ENCODE data around the gene HNRNPM.
"Not testable (repeated sequence)": the region's sequence is repeated elsewhere in the genome, so short reads cannot be mapped to it uniquely, and the experiment has no call there.

The HNRNPM gene

DNA sequence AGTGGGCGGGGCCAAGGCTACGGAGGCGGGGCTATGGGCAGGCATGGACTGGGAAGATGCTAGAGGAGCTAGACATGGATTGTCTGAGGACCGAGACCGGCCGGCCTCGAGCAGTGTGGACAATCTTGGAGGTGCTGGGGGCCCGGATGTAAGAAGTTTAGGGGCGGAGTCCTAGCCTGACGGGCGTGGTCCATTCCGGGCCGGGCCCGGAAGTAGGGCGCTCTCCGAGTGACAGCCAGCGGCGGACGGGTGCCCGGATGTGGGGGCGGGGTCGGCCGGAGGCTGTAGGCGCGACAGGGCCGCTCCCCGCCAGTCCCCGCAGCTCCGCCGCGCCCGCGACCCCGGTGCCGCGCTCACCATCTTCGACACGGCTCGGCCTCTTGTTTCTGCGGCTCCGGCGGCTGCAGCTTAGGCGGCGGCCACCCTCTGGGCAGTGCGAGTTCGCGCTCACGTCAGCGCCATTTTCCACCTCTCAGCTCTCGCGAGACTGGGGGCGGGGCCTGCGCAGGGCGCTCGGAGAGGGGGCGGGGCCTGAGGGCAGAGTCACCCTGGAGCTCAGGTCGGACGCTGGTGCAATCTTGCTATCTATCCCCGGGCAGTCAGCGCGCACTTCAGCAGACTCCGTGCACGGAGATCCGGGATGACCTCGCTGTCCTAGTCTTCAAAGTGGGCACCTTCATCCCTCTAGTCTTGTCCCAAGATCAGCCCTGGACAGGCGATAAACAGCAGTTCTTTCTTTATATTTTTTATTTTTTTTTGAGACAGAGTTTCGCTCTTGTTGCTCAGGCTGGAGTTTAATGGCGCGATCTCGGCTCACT lies 69.1 kb downstream of the HNRNPM start, which contains the start of gene ZNF414:
Gene ZNF414 (minus strand): TSS at position 481 of the 818 bp plus-strand sequence. CDS start 121 bp downstream, at position 360.
- DNase-seq, result peak; percentile 98

DNA sequence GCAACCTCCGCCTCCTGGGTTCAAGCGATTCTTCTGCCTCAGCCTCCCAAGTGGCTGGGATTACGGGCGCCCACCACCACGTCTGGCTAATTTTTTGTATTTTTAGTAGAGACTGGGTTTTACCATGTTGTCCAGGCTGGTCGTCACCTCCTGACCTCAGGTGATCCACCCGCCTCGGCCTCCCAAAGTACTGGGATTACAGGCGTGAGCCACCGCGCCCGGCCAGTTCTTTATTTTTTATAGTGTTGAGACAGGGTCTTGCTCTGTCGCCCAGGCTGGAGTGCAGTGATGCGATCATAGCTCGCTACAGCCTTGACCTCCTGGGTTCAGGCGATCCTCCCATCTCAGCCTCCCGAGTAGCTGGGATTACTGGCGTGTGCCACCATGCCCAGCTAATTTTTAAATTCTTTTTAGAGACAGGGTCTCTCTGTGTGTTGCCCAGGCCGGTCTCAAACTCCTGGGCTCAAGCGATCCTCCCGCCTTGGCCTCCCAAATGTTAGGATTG lies 69.8 kb downstream of the HNRNPM start:
- not testable (repeated sequence) for DNase-seq

- DNase-seq, result no peak
Measured at GRCh38 chr19:8515317-8515716, 70.5 kb downstream of the HNRNPM start.

DNA sequence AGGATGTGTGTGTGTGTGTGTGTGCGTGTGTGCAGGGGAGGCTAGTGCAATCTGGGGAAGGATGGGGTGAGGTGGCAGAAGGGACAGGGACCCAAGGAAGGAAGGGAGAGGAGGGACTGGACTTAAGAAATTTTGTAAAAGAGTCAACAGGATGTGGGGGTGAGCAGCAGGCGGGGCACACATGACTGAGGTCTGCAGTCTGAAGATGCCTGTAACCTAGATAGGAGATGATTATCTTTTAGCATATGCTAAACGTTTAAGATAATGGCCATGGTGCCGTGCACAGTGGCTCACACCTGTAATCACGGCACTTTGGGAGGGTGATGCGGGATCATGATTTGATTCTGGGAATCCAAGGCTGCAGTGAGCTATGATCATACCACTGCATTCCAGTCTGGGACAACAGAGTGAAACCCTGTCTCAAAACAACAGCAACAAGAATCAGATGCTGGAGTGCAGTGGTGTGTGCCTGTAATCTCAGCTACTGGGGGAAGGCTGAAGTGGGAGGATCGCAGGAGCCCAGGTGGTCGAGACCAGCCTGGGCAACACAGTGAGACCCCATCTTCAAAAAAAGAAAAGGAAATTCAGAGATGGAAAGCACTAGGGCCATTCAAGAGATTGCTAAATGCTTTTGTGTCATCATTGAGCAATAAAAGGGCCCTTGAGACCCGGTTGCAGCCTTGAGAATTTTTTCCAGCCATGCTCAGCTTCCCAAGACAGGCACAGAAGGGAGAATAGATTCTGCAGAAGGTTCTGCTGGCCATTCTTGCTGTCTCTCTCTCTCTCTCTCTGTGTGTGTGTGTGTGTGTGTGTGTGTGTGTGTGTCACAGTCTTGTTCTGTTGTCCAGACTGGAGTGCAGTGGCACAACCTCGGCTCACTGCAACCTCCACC lies 73.0 kb downstream of the HNRNPM start:
- DNase-seq, result peak; percentile 53

GRCh38 chr19:8518536-8518935 lies 73.8 kb downstream of the HNRNPM start:
- no peak for DNase-seq

- no peak for DNase-seq
Measured at GRCh38 chr19:8519388-8519787, 74.6 kb downstream of the HNRNPM start.

DNA sequence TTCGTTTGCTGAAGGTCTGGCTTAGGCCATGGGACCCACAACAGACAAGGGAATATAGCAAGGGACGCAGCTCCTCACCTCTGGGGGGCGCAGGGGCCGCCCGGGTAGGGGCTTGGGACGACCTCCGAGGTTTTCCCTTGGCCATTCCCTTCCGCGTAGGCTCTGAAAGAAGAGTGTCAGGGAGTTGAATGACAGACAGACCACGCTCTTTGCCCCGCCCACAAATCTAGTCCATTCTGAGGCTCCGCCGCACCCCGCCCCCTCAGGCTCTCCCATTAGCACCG lies 80.6 kb downstream of the HNRNPM start:
- no peak for DNase-seq

GRCh38 chr19:8526345-8527091 lies 81.7 kb downstream of the HNRNPM start:
- peak; percentile 93 for DNase-seq

- DNase-seq, result no peak
Measured at GRCh38 chr19:8528500-8528899, 83.7 kb downstream of the HNRNPM start.

DNA sequence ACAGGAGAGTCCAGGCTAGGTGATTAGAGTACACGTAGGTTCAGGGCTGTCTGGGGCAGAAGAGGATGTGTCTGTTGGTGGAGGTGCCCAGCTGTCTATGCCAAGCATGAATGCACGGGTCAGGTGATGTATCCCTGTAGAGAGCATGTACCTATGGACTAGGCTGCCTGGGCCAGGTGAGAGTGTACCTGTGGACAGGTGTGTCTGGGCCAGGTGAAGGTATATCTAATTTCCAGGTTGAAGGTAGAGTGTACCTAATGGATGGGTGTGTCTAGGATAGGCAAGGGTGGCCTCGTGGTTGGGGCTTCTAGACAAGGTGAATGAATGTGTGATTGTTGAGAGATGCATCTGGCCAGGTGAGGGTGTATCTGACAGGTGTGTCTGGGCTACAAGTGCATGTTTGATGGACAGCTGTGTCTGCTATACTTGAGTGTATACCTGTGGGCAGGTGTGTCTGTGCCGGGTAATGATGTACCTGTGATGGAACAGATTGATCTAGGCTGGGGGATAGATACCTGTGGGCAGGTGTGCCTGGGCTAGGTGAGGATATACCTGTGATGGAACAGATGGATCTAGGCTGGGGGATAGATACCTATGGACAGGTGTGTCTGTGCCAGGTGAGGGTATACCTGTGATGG lies 84.7 kb downstream of the HNRNPM start:
- no peak for DNase-seq

DNA sequence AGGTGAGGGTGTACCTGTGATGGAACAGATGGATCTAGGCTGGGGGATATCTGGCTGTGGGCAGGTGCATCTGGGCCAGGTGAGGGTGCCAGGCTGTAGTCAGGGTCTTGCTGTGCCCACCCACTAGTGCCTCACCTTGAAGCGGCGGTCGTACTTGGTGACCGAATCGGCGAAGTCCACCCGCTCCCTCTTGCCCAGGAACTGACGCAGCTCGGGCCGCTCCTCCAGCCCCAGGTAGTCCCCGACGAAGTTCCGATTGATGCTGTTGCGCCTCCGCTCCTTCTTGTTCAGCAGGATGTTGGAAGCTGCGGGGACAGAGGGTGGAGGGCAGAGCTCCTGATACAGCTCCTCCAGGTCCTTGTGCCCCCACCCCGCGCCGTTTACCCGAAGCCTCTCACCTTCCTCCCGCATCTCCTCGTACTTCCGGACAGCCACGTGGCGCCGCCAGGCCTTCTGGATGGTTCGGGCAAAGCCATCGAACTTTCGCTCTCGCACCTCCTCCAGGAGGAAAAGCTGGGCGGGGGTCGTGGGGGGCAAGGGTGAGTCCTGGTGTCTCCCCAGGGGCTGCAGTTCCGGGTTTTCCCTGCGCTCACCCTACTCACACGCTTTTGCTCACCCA lies 85.4 kb downstream of the HNRNPM start:
- no peak for DNase-seq

DNA sequence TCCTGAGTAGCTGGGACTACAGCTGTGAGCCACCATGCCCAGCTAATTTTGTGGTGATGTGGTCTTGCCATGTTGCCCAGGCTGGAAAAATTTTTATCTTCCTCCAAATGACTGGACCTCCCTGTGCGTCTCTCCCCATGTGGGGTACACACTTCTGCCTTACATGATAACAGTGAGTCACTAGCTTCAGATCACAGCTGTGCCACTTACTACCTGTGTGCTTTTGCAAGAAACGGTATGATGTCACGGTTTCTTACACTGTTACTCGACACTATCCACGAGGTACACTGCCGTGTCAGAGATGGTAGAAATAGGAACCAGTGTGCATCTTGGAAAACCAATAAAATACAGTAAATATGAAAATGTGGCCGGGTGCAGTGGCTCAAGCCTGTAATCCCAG lies 86.7 kb downstream of the HNRNPM start:
- no peak for DNase-seq

GRCh38 chr19:8532225-8532624 lies 87.5 kb downstream of the HNRNPM start:
- no peak for DNase-seq

DNA sequence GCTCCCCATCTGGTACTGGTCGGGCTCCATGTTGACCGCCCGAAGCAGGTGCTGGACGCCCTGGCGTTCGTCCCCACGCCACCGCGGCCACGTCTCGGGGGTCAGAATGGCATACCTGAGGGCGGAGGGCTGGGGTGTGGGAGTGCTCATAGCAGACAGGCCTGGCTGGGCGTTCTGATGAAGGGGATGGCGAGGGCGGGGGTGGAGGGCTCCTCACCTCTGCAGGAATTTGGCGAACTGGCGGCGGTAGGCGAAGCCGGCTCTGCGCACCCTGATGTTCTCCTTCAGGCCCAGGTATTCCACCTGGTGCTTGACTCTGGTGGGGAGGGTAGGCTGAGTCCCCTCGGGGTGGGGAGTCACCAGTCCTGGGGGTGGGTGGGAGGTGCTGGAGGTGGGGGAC lies 91.5 kb downstream of the HNRNPM start:
- no peak for DNase-seq

- no peak for DNase-seq
Measured at GRCh38 chr19:8537099-8537498, 92.3 kb downstream of the HNRNPM start.
